Measurements from ENCODE around the gene ASB9.

Gene ASB9

GRCh38 chrX:15207994-15208393, 61.9 kb downstream of the ASB9 start:
- no peak overlapping the region for H3K9ac ChIP-seq (ENCODE audit: low read length)
- H3K9me3 ChIP-seq (ENCODE audit: insufficient read depth, low read length) = no peaks in the 10 kb centered on the region
- no peaks in the 10 kb centered on the region for H3K9me2 ChIP-seq (replicated peaks; ENCODE audit: insufficient read depth, low read length)
- TF ChIP-seq, protein P1, sequence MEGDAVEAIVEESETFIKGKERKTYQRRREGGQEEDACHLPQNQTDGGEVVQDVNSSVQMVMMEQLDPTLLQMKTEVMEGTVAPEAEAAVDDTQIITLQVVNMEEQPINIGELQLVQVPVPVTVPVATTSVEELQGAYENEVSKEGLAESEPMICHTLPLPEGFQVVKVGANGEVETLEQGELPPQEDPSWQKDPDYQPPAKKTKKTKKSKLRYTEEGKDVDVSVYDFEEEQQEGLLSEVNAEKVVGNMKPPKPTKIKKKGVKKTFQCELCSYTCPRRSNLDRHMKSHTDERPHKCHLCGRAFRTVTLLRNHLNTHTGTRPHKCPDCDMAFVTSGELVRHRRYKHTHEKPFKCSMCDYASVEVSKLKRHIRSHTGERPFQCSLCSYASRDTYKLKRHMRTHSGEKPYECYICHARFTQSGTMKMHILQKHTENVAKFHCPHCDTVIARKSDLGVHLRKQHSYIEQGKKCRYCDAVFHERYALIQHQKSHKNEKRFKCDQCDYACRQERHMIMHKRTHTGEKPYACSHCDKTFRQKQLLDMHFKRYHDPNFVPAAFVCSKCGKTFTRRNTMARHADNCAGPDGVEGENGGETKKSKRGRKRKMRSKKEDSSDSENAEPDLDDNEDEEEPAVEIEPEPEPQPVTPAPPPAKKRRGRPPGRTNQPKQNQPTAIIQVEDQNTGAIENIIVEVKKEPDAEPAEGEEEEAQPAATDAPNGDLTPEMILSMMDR (IDR thresholded peaks at IDR 0.05; ENCODE audit: insufficient read depth, low read length, poor library complexity, severe bottlenecking) = no peak
- no peak for TF ChIP-seq EZH2phosphoT487 (conservative IDR thresholded peaks at IDR 0.05; ENCODE audit: low read length)
- H3K27ac ChIP-seq (ENCODE audit: low read depth, low read length) = no peak overlapping the region
- H3K27me3 ChIP-seq (ENCODE audit: low read length) = no peaks in the 10 kb centered on the region
- H3K4me2 ChIP-seq (ENCODE audit: low read depth, low read length, poor library complexity, severe bottlenecking) = no peak overlapping the region
- H3K79me2 ChIP-seq (ENCODE audit: insufficient read depth, low read length) = no peaks in the 10 kb centered on the region
- H3K4me3 ChIP-seq (ENCODE audit: insufficient read depth, low read length, poor library complexity, severe bottlenecking) = no peak overlapping the region
- no peaks in the 10 kb centered on the region for H3K36me3 ChIP-seq (ENCODE audit: low read length)
- no peaks in the 10 kb centered on the region for H3F3A ChIP-seq (ENCODE audit: insufficient read depth)
- H4K20me1 ChIP-seq (ENCODE audit: low read depth, low read length) = no peaks in the 10 kb centered on the region
- H2AFZ ChIP-seq (ENCODE audit: low read depth, low read length, severe bottlenecking) = no peak overlapping the region

- no peak overlapping the region for H2AFZ ChIP-seq (ENCODE audit: low read depth, low read length, severe bottlenecking)
- no peak overlapping the region for H3K4me3 ChIP-seq (ENCODE audit: insufficient read depth, low read length, poor library complexity, severe bottlenecking)
- no peaks in the 10 kb centered on the region for H4K20me1 ChIP-seq (ENCODE audit: low read depth, low read length)
- no peaks in the 10 kb centered on the region for H3F3A ChIP-seq (ENCODE audit: insufficient read depth)
- H3K9me2 ChIP-seq (replicated peaks; ENCODE audit: insufficient read depth, low read length) = no peaks in the 10 kb centered on the region
- H3K4me2 ChIP-seq (ENCODE audit: low read depth, low read length, poor library complexity, severe bottlenecking) = no peak overlapping the region
- H3K79me2 ChIP-seq (ENCODE audit: insufficient read depth, low read length) = no peaks in the 10 kb centered on the region
- H3K9ac ChIP-seq (ENCODE audit: low read length) = no peak overlapping the region
- no peak overlapping the region for H3K27ac ChIP-seq (ENCODE audit: low read depth, low read length)
- H3K27me3 ChIP-seq (ENCODE audit: low read length) = no peaks in the 10 kb centered on the region
- TF ChIP-seq EZH2phosphoT487 (conservative IDR thresholded peaks at IDR 0.05; ENCODE audit: low read length) = no peak
- TF ChIP-seq, protein P1 (IDR thresholded peaks at IDR 0.05; ENCODE audit: insufficient read depth, low read length, poor library complexity, severe bottlenecking) = no peak
- H3K9me3 ChIP-seq (ENCODE audit: insufficient read depth, low read length) = no peaks in the 10 kb centered on the region
- H3K36me3 ChIP-seq (ENCODE audit: low read length) = no peaks in the 10 kb centered on the region
These were observed 62.5 kb downstream of the ASB9 start for GRCh38 chrX:15207384-15207783.

DNA sequence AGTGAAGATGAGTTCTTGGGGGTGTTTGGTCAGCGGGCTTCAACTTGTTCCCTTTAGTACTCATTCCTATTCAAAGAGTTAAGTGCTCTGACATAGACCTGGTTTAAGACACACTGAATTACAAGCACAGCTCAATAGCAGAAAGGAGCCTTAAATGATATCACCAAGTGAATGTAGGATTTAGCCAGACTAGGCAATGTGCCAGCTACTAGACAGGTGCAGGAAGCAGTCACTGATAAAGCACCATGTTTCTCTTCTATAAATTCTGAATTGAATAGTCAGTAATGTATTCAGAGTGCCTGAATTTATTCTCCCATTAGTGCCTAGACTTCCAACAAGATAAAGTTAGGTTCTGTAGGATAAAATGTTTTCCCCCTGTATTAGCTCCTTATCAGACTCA, 63.6 kb downstream of the ASB9 start:
- Histone ChIP-seq H3K9me2 (replicated peaks; ENCODE audit: insufficient read depth, low read length) (no peaks in the 10 kb centered on the region), H3K9ac (ENCODE audit: low read length) (no peak overlapping the region)
- TF ChIP-seq EZH2phosphoT487 (conservative IDR thresholded peaks at IDR 0.05; ENCODE audit: low read length) = no peak
- TF ChIP-seq, protein P1 (IDR thresholded peaks at IDR 0.05; ENCODE audit: insufficient read depth, low read length, poor library complexity, severe bottlenecking) = no peak

More for the DNA sequence above, 63.6 kb downstream of the ASB9 start:
- H3F3A ChIP-seq (ENCODE audit: insufficient read depth) = no peaks in the 10 kb centered on the region
- no peak overlapping the region for H3K4me2 ChIP-seq (ENCODE audit: low read depth, low read length, poor library complexity, severe bottlenecking)
- no peaks in the 10 kb centered on the region for H3K79me2 ChIP-seq (ENCODE audit: insufficient read depth, low read length)
- no peaks in the 10 kb centered on the region for H3K9me3 ChIP-seq (ENCODE audit: insufficient read depth, low read length)
- no peak overlapping the region for H3K27ac ChIP-seq (ENCODE audit: low read depth, low read length)
- H4K20me1 ChIP-seq (ENCODE audit: low read depth, low read length) = no peaks in the 10 kb centered on the region
- H2AFZ ChIP-seq (ENCODE audit: low read depth, low read length, severe bottlenecking) = no peak overlapping the region
- no peaks in the 10 kb centered on the region for H3K36me3 ChIP-seq (ENCODE audit: low read length)
- no peaks in the 10 kb centered on the region for H3K27me3 ChIP-seq (ENCODE audit: low read length)
- H3K4me3 ChIP-seq (ENCODE audit: insufficient read depth, low read length, poor library complexity, severe bottlenecking) = no peak overlapping the region
